HG03354 (cell line): ENCODE data around the gene SOX12.

Experiments
- ATAC-seq: cut with Tn5 transposase; IDR thresholded peaks from one replicate; pipeline ENCODE4 v1.9.1; 2021; ENCODE audit warnings: mild to moderate bottlenecking; ENCODE audit not compliant: unreplicated experiment, poor library complexity, severe bottlenecking

Gene SOX12

GRCh38 chr20:300345-300990, 24.9 kb upstream of the SOX12 start:
- no peak for ATAC-seq

DNA sequence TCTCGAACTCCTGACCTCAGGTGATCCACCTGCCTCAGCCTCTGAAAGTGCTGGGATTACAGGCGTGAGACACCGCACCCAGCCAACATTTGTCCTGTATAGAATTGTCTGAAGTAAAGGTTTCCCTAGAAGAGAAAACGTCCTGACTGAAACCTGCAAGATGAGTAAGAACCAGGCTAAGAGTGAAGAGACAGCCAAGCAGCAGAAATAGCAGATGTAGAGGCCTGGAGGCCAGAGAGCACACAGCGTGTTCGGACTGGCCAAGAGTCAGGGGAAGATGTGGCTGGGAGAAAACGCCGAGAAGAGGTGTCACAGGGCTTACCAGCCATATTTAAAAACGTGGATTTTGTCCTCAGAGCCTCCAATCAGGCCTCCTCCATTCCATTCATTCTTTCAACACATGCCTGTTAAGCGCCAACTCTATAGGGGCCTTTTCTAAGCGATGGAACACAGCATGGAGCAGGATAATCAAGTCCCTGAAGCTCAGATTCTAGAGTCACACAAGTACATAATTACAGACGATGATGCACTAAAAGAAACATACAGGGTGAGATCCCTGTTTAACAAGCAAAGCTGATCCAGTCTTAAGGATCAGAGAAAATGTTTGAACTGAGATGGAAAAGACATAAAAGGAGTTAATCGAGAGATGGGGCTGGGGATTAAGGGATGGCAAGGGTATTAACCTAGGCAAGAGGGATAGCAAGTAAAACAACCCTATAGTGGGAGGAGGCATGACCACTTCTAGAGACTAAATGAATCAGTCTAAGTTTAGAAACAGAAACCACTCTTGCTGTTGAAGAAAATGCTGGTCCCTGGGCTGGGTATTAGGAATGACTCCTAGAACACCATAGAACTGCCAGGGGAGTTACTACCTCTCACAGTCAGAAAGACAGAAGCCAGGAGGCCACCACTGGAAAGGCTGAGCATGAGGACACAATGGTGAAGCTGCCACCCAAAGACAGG, 23.2 kb upstream of the SOX12 start:
- no peak for ATAC-seq

DNA sequence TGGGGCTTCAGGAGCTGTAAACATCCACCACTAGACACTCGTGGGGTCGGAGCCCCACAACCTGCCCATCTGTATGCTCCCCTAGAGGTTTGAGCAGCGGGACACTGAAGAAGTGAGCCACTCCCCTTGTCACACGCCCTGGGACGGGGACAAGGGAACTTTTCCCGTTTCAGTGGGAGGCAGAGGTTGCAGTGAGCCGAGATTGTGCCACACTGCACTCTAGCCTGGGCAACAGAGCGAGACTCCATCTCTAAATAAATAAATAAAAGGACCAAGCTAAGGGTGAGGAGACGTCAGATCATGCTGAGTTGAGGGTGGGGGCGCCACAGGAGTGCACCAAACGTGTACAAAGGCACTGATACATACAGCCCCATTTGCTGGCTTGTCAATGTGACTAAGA, 19.6 kb upstream of the SOX12 start:
- ATAC-seq, result no peak

DNA sequence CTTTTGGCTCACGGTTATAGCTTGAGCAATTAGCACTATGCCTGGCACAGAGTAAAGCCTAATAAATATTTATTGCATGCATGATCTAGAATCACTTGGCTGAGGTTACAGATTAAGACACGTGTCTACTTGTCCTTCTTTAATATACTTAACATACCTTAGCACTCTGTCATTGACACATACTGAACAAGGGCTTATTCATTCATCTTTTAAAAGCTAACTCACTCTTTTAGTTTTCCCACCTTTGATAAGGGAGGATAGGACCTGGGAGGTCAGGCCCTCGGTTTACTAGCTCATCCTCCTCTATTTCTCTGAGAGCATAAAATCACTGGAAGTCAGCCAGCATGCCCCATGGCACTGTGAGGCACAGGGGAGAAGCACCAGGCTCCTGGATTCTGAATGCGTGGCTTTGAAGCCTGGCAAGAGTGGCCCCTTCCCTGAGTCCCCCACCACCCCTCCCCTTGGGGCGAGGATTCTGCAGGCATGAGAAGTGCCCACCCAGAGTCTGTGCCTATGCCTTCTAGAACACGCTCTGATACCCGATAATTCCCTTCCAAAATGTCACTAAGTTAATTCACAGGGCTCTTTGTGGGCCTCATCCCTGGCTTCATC, 16.8 kb upstream of the SOX12 start:
- ATAC-seq, result no peak

- ATAC-seq, result no peak
Measured at GRCh38 chr20:309306-309840, 16.0 kb upstream of the SOX12 start.

- ATAC-seq, result peak; percentile 99
Measured at GRCh38 chr20:309841-310644, 15.3 kb upstream of the SOX12 start.

DNA sequence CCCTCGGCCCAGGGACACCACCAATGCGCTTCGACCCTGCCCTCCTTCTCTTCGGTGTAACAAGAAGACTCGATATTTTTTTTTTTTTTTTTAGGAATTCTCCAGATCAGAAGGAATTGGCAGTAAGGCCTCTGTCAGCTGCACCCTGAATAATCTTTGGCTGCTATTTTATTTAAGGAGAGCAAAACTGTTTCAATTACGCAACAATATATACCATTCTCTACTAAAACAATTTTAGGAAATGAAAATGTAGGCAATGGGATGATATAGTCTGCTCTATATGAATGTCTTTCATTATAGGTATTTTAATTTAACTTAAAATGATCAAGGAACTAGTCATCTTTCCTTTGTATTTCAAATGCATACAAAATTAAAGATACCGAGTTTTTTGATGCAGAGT, 14.7 kb upstream of the SOX12 start:
- no peak for ATAC-seq

- no peak for ATAC-seq
Measured at GRCh38 chr20:311609-312008, 13.7 kb upstream of the SOX12 start.

- ATAC-seq, result no peak
Measured at GRCh38 chr20:312067-312466, 13.3 kb upstream of the SOX12 start.

DNA sequence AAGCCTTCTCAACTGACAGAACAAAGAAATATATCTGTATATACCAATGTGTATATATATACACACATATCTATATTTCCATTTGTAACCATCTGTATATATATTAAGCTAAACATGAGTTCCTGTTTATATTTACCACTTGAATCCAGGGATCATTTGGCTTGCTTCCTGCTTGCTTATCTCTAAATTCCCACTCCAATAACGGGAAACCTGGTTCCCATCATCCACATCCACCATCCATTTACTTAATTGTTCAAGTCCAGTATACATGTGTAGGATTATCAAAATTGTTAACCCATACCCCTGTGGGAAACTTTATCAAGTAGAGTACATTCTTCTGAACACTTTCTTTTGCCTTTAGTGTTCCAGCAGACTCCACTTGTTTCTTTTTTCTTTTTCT, 12.5 kb upstream of the SOX12 start:
- no peak for ATAC-seq

GRCh38 chr20:313402-313801, 11.9 kb upstream of the SOX12 start:
- ATAC-seq, result no peak

- no peak for ATAC-seq
Measured at GRCh38 chr20:313948-314347, 11.4 kb upstream of the SOX12 start.

GRCh38 chr20:316316-317068, 8.9 kb upstream of the SOX12 start:
- no peak for ATAC-seq

- peak; percentile 53 for ATAC-seq
Measured at GRCh38 chr20:324177-325044, 941 bp upstream of the SOX12 start.

GRCh38 chr20:325889-326644, 715 bp downstream of the SOX12 start:
- ATAC-seq, result peak; percentile 14

DNA sequence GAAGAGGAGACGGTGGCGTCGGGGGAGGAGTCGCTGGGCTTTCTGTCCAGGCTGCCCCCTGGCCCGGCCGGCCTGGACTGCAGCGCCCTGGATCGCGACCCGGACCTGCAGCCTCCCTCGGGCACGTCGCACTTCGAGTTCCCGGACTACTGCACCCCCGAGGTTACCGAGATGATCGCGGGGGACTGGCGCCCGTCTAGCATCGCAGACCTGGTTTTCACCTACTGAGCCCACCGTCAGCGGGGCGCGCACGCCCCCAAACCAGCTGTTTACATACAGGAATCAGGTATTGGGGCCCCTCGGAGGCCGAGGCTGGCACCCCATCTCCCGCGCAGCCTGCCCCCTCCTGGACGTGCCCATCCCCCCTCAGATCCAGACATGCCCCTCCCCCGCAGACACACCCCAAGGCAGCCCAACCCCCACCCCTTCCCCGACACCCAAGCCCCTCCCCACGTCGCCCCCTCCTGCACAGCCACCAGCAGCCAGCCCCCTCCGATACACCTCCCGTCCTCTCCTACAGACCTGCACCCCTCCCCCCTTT, 1.4 kb downstream of the SOX12 start:
- ATAC-seq, result no peak
